ENCODE data around the gene ERH.

Gene ERH

DNA sequence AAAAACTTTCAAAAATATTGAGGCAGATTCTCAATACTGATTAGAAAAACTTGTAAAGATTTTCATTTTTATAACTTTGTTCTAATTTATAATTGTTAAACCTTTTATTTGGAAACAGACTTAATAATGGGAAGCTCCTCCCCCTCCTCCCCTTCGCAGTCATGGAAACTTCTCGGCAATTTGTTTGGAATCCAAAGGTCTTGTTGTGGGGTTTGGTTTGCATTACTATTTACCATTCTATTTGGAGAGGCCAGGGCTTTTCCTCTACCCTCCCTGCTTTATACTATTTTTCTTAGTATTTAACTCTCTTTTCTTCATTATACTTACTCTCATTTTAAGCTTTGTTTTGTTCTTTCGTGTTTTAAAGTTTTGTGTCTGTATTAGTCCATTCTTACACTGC is 6.4 kb upstream of the ERH start:
- in situ Hi-C loops (cut with HindIII; ENCODE audit: low pct_ligation_motif_present, low sequenced_read_pairs): no loop called here
- DNase-seq: no peak
- TF ChIP-seq, protein P1, sequence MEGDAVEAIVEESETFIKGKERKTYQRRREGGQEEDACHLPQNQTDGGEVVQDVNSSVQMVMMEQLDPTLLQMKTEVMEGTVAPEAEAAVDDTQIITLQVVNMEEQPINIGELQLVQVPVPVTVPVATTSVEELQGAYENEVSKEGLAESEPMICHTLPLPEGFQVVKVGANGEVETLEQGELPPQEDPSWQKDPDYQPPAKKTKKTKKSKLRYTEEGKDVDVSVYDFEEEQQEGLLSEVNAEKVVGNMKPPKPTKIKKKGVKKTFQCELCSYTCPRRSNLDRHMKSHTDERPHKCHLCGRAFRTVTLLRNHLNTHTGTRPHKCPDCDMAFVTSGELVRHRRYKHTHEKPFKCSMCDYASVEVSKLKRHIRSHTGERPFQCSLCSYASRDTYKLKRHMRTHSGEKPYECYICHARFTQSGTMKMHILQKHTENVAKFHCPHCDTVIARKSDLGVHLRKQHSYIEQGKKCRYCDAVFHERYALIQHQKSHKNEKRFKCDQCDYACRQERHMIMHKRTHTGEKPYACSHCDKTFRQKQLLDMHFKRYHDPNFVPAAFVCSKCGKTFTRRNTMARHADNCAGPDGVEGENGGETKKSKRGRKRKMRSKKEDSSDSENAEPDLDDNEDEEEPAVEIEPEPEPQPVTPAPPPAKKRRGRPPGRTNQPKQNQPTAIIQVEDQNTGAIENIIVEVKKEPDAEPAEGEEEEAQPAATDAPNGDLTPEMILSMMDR (IDR thresholded peaks at IDR 0.05; ENCODE audit: low read depth, low read length, missing control alignments): no peak
- Histone ChIP-seq H3K4me3 (ENCODE audit: low read depth, low read length) (no peak overlapping the region), H3K27ac (no peak overlapping the region), H3K36me3 (replicated peaks) (no peaks in the 10 kb centered on the region), H3K27me3 (replicated peaks) (no peaks in the 10 kb centered on the region)

DNA sequence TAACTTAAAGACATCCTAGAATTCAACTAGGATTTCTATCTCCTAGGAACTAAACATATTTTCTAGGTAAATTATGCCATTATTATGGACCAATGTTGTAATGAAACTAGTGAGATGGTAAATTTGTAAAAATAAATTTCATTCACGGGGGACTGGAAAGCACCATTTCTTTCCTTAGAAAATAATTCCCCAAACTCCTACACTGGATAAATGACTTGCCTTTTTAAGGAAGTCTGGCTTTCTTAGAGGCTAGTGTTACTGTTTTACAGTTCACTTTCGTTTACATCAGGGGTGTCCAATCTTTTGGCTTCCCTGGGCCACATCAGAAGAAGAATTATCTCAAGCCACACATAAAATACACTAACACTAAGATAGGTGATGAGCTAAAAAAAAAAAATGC is 3.7 kb upstream of the ERH start:
- no peak overlapping the region for H3K27ac ChIP-seq
- no peaks in the 10 kb centered on the region for H3K27me3 ChIP-seq (replicated peaks)
- no peak for DNase-seq
- TF ChIP-seq, protein P1 (IDR thresholded peaks at IDR 0.05; ENCODE audit: low read depth, low read length, missing control alignments): no peak
- H3K36me3 ChIP-seq (replicated peaks): no peaks in the 10 kb centered on the region
- in situ Hi-C loops (cut with HindIII; ENCODE audit: low pct_ligation_motif_present, low sequenced_read_pairs): no loop called here
- no peak overlapping the region for H3K4me3 ChIP-seq (ENCODE audit: low read depth, low read length)

DNA sequence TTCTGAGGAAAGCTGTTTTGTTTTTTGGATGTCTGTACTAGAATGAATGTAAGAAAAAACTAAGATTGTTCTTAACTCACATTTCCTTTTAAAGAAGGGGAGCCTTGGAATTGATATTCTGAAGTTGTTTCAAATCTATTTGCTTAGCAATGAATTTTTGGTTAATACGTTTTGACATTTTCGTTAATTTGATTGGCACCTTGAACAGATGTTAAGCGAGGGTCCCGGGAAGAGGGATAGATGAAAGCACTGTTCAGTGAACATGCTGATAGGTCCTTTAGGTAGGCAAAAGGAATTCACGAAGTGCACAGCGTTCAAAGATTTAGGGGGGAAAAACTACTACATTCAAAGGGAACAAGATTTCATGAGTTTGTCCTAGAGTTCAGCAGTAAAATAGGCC is 2.1 kb upstream of the ERH start:
- in situ Hi-C loops (cut with HindIII; ENCODE audit: low pct_ligation_motif_present, low sequenced_read_pairs): no loop called here
- Histone ChIP-seq H3K27me3 (replicated peaks) (no peaks in the 10 kb centered on the region), H3K36me3 (replicated peaks) (peaks cover 7% of the 10 kb centered on the region), H3K4me3 (ENCODE audit: low read depth, low read length) (peak overlapping the region; percentile 94), H3K27ac (no peak overlapping the region)
- no peak for DNase-seq
- TF ChIP-seq, protein P1 (IDR thresholded peaks at IDR 0.05; ENCODE audit: low read depth, low read length, missing control alignments): no peak

DNA sequence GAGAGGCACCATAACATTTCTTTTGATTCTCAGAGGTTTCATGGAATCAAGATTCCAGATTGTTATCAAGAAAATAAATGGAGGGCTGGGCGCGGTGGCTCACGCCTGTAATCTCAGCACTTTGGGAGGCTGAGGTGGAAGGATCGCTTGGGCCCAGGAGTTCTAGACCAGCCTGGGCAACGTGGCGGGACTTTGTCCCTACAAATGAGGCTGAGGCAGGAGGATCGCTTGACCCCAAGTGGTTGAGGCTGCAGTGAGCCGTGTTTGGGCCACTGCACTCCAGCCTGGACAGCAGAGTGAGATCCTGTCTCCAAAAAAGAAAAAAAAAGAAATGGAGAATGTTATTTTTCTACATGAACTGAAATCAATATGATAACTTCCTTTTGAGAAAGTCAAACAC is 1.7 kb upstream of the ERH start:
- in situ Hi-C loops (cut with HindIII; ENCODE audit: low pct_ligation_motif_present, low sequenced_read_pairs): no loop called here
- TF ChIP-seq, protein P1 (IDR thresholded peaks at IDR 0.05; ENCODE audit: low read depth, low read length, missing control alignments): no peak
- H3K36me3 ChIP-seq (replicated peaks): peaks cover 10% of the 10 kb centered on the region
- H3K4me3 ChIP-seq (ENCODE audit: low read depth, low read length): peak overlapping the region; percentile 94
- no peaks in the 10 kb centered on the region for H3K27me3 ChIP-seq (replicated peaks)
- no peak overlapping the region for H3K27ac ChIP-seq
- DNase-seq: no peak

DNA sequence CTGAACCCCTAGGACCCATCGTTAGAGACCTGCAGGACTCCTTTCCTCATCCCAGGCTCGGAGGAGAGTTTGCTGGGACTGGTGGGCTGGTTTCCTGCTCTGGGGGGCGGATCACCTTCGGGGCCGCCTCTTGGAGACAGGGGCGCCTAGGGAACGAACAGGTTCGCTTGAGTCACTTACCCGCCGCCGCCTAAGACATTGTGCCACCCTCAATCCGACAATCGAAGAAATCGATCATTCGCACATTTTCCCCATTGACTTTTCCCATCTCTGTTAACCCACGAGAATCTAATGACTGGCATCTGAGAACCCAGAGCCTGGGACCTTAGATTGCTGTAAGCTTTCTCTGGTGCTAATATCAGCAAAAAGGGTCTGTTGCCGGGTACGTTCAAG is 715 bp upstream of the ERH start:
- no peak for DNase-seq
- in situ Hi-C loops (cut with HindIII; ENCODE audit: low pct_ligation_motif_present, low sequenced_read_pairs): no loop called here
- H3K27me3 ChIP-seq (replicated peaks): no peaks in the 10 kb centered on the region

DNA sequence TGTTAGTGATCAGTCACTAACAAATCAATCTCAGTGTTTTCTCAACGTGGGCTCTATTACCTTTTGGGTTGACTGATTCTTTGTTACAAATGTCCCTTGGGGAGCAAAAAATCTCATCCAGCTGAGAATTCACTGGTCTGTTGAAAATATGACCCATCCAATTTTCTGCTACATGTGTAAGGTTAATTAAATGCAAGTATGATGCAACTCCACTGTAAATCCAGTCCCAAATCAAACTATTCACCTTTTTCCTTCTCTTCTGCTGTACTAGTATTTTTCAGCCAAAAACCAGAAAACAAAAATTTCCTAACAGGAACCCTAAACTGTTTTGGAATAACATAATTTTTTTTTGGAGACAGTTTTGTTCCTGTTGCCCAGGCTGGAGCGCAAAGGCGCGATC is 2.2 kb downstream of the ERH start:
- peaks cover 32% of the 10 kb centered on the region for H3K36me3 ChIP-seq (replicated peaks)
- no peak overlapping the region for H3K4me3 ChIP-seq (ENCODE audit: low read depth, low read length)
- TF ChIP-seq, protein P1 (IDR thresholded peaks at IDR 0.05; ENCODE audit: low read depth, low read length, missing control alignments): no peak
- H3K27ac ChIP-seq: no peak overlapping the region
- DNase-seq: no peak
- in situ Hi-C loops (cut with HindIII; ENCODE audit: low pct_ligation_motif_present, low sequenced_read_pairs): no loop called here
- H3K27me3 ChIP-seq (replicated peaks): no peaks in the 10 kb centered on the region

More for the DNA sequence above, 715 bp upstream of the ERH start:
- H3K4me3 ChIP-seq (ENCODE audit: low read depth, low read length): peak overlapping the region; percentile 94
- peaks cover 14% of the 10 kb centered on the region for H3K36me3 ChIP-seq (replicated peaks)
- H3K27ac ChIP-seq: peak overlapping the region; percentile 96
- TF ChIP-seq, protein P1 (IDR thresholded peaks at IDR 0.05; ENCODE audit: low read depth, low read length, missing control alignments): no peak

Data from brain microvascular endothelial cell (primary cell).